ENCODE data around the gene MIF4GD.

MIF4GD gene

GRCh38 chr17:75242461-75243042 lies 28.5 kb downstream of the MIF4GD start:
- no peak for TF ChIP-seq CTCF (IDR thresholded peaks at IDR 0.05; ENCODE audit: insufficient read depth, low read depth, low read length, missing control alignments)
- DNase-seq (ENCODE audit: low read depth) = no peak
- no peak overlapping the region for H3K4me3 ChIP-seq (ENCODE audit: low read depth, low read length)

GRCh38 chr17:75241996-75242460 lies 29.0 kb downstream of the MIF4GD start:
- H3K4me3 ChIP-seq (ENCODE audit: low read depth, low read length) = no peak overlapping the region
- DNase-seq (ENCODE audit: low read depth) = no peak
- no peak for TF ChIP-seq CTCF (IDR thresholded peaks at IDR 0.05; ENCODE audit: insufficient read depth, low read depth, low read length, missing control alignments)

- no peak for DNase-seq (ENCODE audit: low read depth)
- no peak overlapping the region for H3K4me3 ChIP-seq (ENCODE audit: low read depth, low read length)
- no peak for TF ChIP-seq CTCF (IDR thresholded peaks at IDR 0.05; ENCODE audit: insufficient read depth, low read depth, low read length, missing control alignments)
Measured at GRCh38 chr17:75241502-75241901, 29.5 kb downstream of the MIF4GD start.

GRCh38 chr17:75241143-75241430 lies 29.9 kb downstream of the MIF4GD start:
- DNase-seq (ENCODE audit: low read depth) = no peak
- no peak overlapping the region for H3K4me3 ChIP-seq (ENCODE audit: low read depth, low read length)
- TF ChIP-seq CTCF (IDR thresholded peaks at IDR 0.05; ENCODE audit: insufficient read depth, low read depth, low read length, missing control alignments) = no peak

- DNase-seq (ENCODE audit: low read depth) = no peak
- peak; percentile 72 for TF ChIP-seq CTCF (IDR thresholded peaks at IDR 0.05; ENCODE audit: insufficient read depth, low read depth, low read length, missing control alignments)
Measured at GRCh38 chr17:75240394-75241142, 30.5 kb downstream of the MIF4GD start.

GRCh38 chr17:75239778-75240393 lies 31.1 kb downstream of the MIF4GD start:
- no peak for TF ChIP-seq CTCF (IDR thresholded peaks at IDR 0.05; ENCODE audit: insufficient read depth, low read depth, low read length, missing control alignments)
- no peak for DNase-seq (ENCODE audit: low read depth)
- no peak overlapping the region for H3K4me3 ChIP-seq (ENCODE audit: low read depth, low read length)

More at GRCh38 chr17:75240394-75241142, 30.5 kb downstream of the MIF4GD start:
- H3K4me3 ChIP-seq (ENCODE audit: low read depth, low read length) = no peak overlapping the region
